Measurements from ENCODE around the gene SLF1. TPM values are rescaled to one million over a fixed set of nuclear protein-coding genes. Genes with fewer than 3 reads are reported as not detected.

SLF1 gene
- total and polyA plus RNA-seq, 2 of the 8 experiments (the other 6 are each of a cell fraction or from before 2014, with no cell fraction given) = 4.8 to 15.7 TPM

DNA sequence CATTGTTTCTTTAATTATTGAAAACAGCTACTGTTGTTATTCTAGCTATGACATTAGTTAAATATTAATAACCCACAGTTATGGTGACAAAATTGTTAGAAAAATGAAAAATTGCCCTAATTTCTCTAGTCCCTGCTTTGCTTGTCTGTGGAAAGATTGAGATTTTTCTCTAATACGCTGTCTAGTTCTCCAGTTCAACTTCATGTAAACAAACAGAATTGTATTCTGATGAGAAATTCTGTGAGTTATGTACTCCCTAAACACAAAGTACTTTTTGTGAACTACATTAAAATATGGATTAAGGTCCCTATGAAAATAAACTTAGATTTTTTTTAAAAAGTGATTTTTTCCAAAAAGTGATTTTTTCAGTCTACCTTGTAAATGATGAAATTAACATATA is 8.7 kb downstream of the SLF1 start:
- H4K20me1 ChIP-seq (replicated peaks in 1 of 2; ENCODE audit: control insufficient read depth in 1 of 2, insufficient read depth in 2 of 2, low read length in 2 of 2) = peaks cover 0 to 2% of the 10 kb centered on the region in 2 experiments
- H3K36me3 ChIP-seq (ENCODE audit: control insufficient read depth in 2 of 4, insufficient read depth in 4 of 4, low read length in 3 of 4) = peaks cover 0 to 22% (median 5%) of the 10 kb centered on the region in 4 experiments; a peak in 5 of 8 replicates
- no peak overlapping the region for H3K4me3 ChIP-seq (ENCODE audit: extremely low read depth in 1 of 4, insufficient read depth in 2 of 4, low read depth in 3 of 4, low read length in 4 of 4)
- H2BK5ac ChIP-seq (ENCODE audit: low read depth, low read length) = no peak overlapping the region
- no peak overlapping the region for H3K4me2 ChIP-seq (ENCODE audit: insufficient read depth in 1 of 2, low read depth in 2 of 2, low read length in 2 of 2)
- no peak overlapping the region for H4K91ac ChIP-seq (replicated peaks; ENCODE audit: insufficient read length, low read length)
- H3K4me1 ChIP-seq (replicated peaks in 1 of 4; ENCODE audit: control insufficient read depth in 3 of 4, insufficient read depth in 4 of 4, low read length in 3 of 4) = peaks cover 0 to 3% (median 0%) of the 10 kb centered on the region in 4 experiments; a peak in 1 of 7 replicates
- H2BK120ac ChIP-seq (replicated peaks; ENCODE audit: low read depth, low read length) = no peak overlapping the region
- ChIA-PET CTCF (ENCODE audit: partially characterized antibody) (interaction anchor here (1.2 kb wide), 1 partner anchor 223 kb away, joined by 4 read pairs; no protein-coding TSS in a partner anchor), POLR2A (ENCODE audit: partially characterized antibody) (interaction anchor here (1.1 kb wide), 1 partner anchor 9 kb away, joined by 5 read pairs; the partner anchor contains the start of genes KIAA0825 and SLF1)
- no peaks in the 10 kb centered on the region for H3K79me1 ChIP-seq (ENCODE audit: low read depth, low read length)
- no peak overlapping the region for H2AFZ ChIP-seq (ENCODE audit: low read length)
- no peak overlapping the region for H3K27ac ChIP-seq (ENCODE audit: low read depth, low read length)
- FAIRE-seq = no peak
- H3K9me3 ChIP-seq (ENCODE audit: insufficient read depth in 2 of 2, low read depth in 1 of 2, low read length in 1 of 2) = no peaks in the 10 kb centered on the region
- 92% methylated on average over 1 of the region's 1 CpG; no CpG with 5 or more reads in 1 of the 2 experiments for WGBS, 2 experiments (ENCODE audit: extremely low coverage in 1 of 2, insufficient coverage in 1 of 2, insufficient read length in 1 of 2, insufficient replicate concordance in 2 of 2, low coverage in 1 of 2, low lambda C conversion rate in 2 of 2, missing lambda C conversion rate in 1 of 2)
- no peak overlapping the region for H2BK12ac ChIP-seq (ENCODE audit: low read depth, low read length)
- no peak overlapping the region for H3K23ac ChIP-seq (ENCODE audit: insufficient read length)
- H3K23me2 ChIP-seq (ENCODE audit: low read depth, low read length) = no peaks in the 10 kb centered on the region
- H3K56ac ChIP-seq (replicated peaks; ENCODE audit: insufficient read length, low read depth, low read length) = no peak overlapping the region
- H3K9ac ChIP-seq (replicated peaks in 1 of 4; ENCODE audit: extremely low read depth in 1 of 4, low read depth in 3 of 4, low read length in 3 of 4) = no peak overlapping the region
- no peak overlapping the region for H4K8ac ChIP-seq (ENCODE audit: extremely low read depth, insufficient read depth, low read length)
- no peak overlapping the region for H4K5ac ChIP-seq (ENCODE audit: insufficient read length, low read depth, low read length)
- peaks cover 0 to 33% of the 10 kb centered on the region in 2 experiments; a peak in 2 of 4 replicates for H3K79me2 ChIP-seq (ENCODE audit: control insufficient read depth in 1 of 2, insufficient read depth in 2 of 2, low read length in 2 of 2)
- H2BK20ac ChIP-seq (ENCODE audit: low read length) = no peak overlapping the region
- H3K14ac ChIP-seq (ENCODE audit: insufficient read length) = no peak overlapping the region
- H3K4ac ChIP-seq (replicated peaks; ENCODE audit: insufficient read length, low read depth, low read length) = no peak overlapping the region
- no peaks in the 10 kb centered on the region for H3K27me3 ChIP-seq (replicated peaks in 1 of 4; ENCODE audit: control insufficient read depth in 3 of 4, extremely low read depth in 1 of 4, insufficient read depth in 3 of 4, low read length in 3 of 4)
- H2BK15ac ChIP-seq (ENCODE audit: low read length) = no peak overlapping the region
- DNase-seq (ENCODE audit: low read depth in 1 of 2, low spot score in 2 of 2) = no peak
- H3K18ac ChIP-seq (ENCODE audit: extremely low read depth, low read length) = no peak overlapping the region
- no peak overlapping the region for H2AK5ac ChIP-seq (ENCODE audit: low read depth, low read length)
- no peak for TF ChIP-seq RAD21 (IDR thresholded peaks at IDR 0.05 in 1 of 2, conservative IDR thresholded peaks at IDR 0.05 in 1 of 2; ENCODE audit: low read depth in 2 of 2, low read length in 2 of 2)
- TF ChIP-seq CBX5 (IDR thresholded peaks at IDR 0.05; ENCODE audit: low read depth, low read length) = no peak
- TF ChIP-seq KDM4A (IDR thresholded peaks at IDR 0.05; ENCODE audit: low read depth, low read length, severe bottlenecking) = no peak
- TF ChIP-seq BACH1 (IDR thresholded peaks at IDR 0.05; ENCODE audit: low read length) = no peak
- no peak for TF ChIP-seq CEBPB (IDR thresholded peaks at IDR 0.05; ENCODE audit: low read depth, low read length)
- TF ChIP-seq, protein P1, sequence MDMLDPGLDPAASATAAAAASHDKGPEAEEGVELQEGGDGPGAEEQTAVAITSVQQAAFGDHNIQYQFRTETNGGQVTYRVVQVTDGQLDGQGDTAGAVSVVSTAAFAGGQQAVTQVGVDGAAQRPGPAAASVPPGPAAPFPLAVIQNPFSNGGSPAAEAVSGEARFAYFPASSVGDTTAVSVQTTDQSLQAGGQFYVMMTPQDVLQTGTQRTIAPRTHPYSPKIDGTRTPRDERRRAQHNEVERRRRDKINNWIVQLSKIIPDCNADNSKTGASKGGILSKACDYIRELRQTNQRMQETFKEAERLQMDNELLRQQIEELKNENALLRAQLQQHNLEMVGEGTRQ (IDR thresholded peaks at IDR 0.05; ENCODE audit: low read length) = no peak
- TF ChIP-seq KDM5A (IDR thresholded peaks at IDR 0.05; ENCODE audit: low read length) = no peak
- no peak for TF ChIP-seq ZNF274 (IDR thresholded peaks at IDR 0.05; ENCODE audit: borderline replicate concordance, extremely low read depth, low read length)
- TF ChIP-seq SUZ12 (IDR thresholded peaks at IDR 0.05; ENCODE audit: low read length) = no peak
- TF ChIP-seq BCL11A (IDR thresholded peaks at IDR 0.05; ENCODE audit: low read depth in 2 of 2, low read length in 2 of 2) = no peak
- TF ChIP-seq TEAD4 (IDR thresholded peaks at IDR 0.05; ENCODE audit: low read depth, low read length) = no peak
- TF ChIP-seq E2F6 (IDR thresholded peaks at IDR 0.05) = no peak
